Neural crest cell (in vitro differentiated cells): ENCODE measurements around the gene NAPB. TPM values are rescaled to one million over a fixed set of nuclear protein-coding genes. Genes with fewer than 3 reads are reported as not detected.

Experiments
- DNase-seq: peaks from one replicate; pipeline ENCODE4 v3.0.0; 2021; ENCODE audit warnings: low read depth, mixed read lengths, low spot score
- H3K27ac Mint-ChIP-seq: one replicate; pipeline ENCODE4 v1.8.0; 2021; ENCODE audit warnings: mild to moderate bottlenecking, mixed read lengths; ENCODE audit not compliant: unreplicated experiment
- H3K27me3 Mint-ChIP-seq: 2 replicates; pipeline ENCODE4 v1.8.0; 2021; ENCODE audit warnings: low read depth, mild to moderate bottlenecking, mixed read lengths
- H3K36me3 Mint-ChIP-seq: 2 replicates; pipeline ENCODE4 v1.8.0; 2021; ENCODE audit warnings: low read depth, mild to moderate bottlenecking, mixed read lengths
- H3K4me1 Mint-ChIP-seq: 2 replicates; pipeline ENCODE4 v1.8.0; 2021; ENCODE audit warnings: mixed read lengths
- H3K4me3 Mint-ChIP-seq: one replicate; pipeline ENCODE4 v1.8.0; 2021; ENCODE audit warnings: mild to moderate bottlenecking, mixed read lengths
- H3K9me3 Mint-ChIP-seq: 2 replicates; pipeline ENCODE4 v1.8.0; 2021; ENCODE audit warnings: mixed read lengths
- CTCF ChIP-seq: fragments of 200-600 bp; sonication (generic); conservative IDR thresholded peaks from 2 replicates; pipeline ENCODE4 v1.5.0; 2021; ENCODE audit warnings: antibody characterized with exemption, mild to moderate bottlenecking
- total RNA-seq: library from RNA; stranded (reverse); gene quantifications from 2 replicates; pipeline ENCODE4 v1.2.1, GENCODE V29; 2021

The NAPB gene
- total RNA-seq, 1 donor from 2014 or later: 14.6 TPM

- no peaks in the 10 kb centered on the region for H3K27me3 Mint-ChIP-seq
- peak; percentile 97 for DNase-seq
- peak overlapping the region; percentile 88 for H3K27ac Mint-ChIP-seq
- TF ChIP-seq CTCF: no peak
- peaks cover 28% of the 10 kb centered on the region for H3K4me1 Mint-ChIP-seq
- H3K9me3 Mint-ChIP-seq: no peaks in the 10 kb centered on the region
- H3K4me3 Mint-ChIP-seq: peak overlapping the region; percentile 97
- peaks cover 2% of the 10 kb centered on the region for H3K36me3 Mint-ChIP-seq
These were observed 63.3 kb downstream of the NAPB start for GRCh38 chr20:23357767-23358562.

GRCh38 chr20:23356203-23356602 lies 65.1 kb downstream of the NAPB start:
- Mint-ChIP-seq H3K9me3 (no peaks in the 10 kb centered on the region), H3K4me3 (peak overlapping the region; percentile 74), H3K27ac (no peak overlapping the region), H3K27me3 (no peaks in the 10 kb centered on the region), H3K4me1 (peaks cover 35% of the 10 kb centered on the region), H3K36me3 (no peaks in the 10 kb centered on the region)
- DNase-seq: no peak
- no peak for TF ChIP-seq CTCF

GRCh38 chr20:23350904-23351838 lies 70.1 kb downstream of the NAPB start:
- Mint-ChIP-seq H3K36me3 (no peaks in the 10 kb centered on the region), H3K27ac (peak overlapping the region; percentile 38), H3K4me3 (peak overlapping the region; percentile 98), H3K4me1 (peaks cover 33% of the 10 kb centered on the region), H3K9me3 (no peaks in the 10 kb centered on the region), H3K27me3 (no peaks in the 10 kb centered on the region)
- TF ChIP-seq CTCF: no peak
- peak; percentile 26 for DNase-seq

GRCh38 chr20:23350196-23350903 lies 70.9 kb downstream of the NAPB start, which contains the start of gene NXT1:
NXT1 (plus strand) TSS chr20:23350791; CDS start chr20:23354042, 3,251 bp downstream.
- no peak for TF ChIP-seq CTCF

More at GRCh38 chr20:23350196-23350903, 70.9 kb downstream of the NAPB start, which contains the start of gene NXT1:
- H3K36me3 Mint-ChIP-seq: no peaks in the 10 kb centered on the region
- DNase-seq: peak; percentile 93
- no peaks in the 10 kb centered on the region for H3K9me3 Mint-ChIP-seq
- peak within 1 kb of the TSS; percentile 98 for H3K4me3 Mint-ChIP-seq
- H3K4me1 Mint-ChIP-seq: peaks cover 33% of the 10 kb centered on the region
- no peaks in the 10 kb centered on the region for H3K27me3 Mint-ChIP-seq
- H3K27ac Mint-ChIP-seq: peak within 1 kb of the TSS; percentile 98
